Neural cell (in vitro differentiated cells): ENCODE measurements around the gene WFIKKN1. TPM values are rescaled to one million over a fixed set of nuclear protein-coding genes. Genes with fewer than 3 reads are reported as not detected.

Source experiments
- H2AFZ ChIP-seq: fragments of 200-600, 300-800 bp; sonication (generic), shearing (Covaris generic); 2 replicates; pipeline ENCODE4 v1.6.0; 2014; ENCODE audit warnings: low read depth, mild to moderate bottlenecking, antibody characterized with exemption, low read length, moderate library complexity
- H3F3A ChIP-seq: fragments of 200-600 bp; shearing (Covaris generic); 2 replicates; pipeline ENCODE4 v1.6.1; 2016; ENCODE audit warnings: mild to moderate bottlenecking, moderate library complexity, mixed read lengths, antibody characterized with exemption, low read length; ENCODE audit not compliant: insufficient read depth, poor library complexity, severe bottlenecking
- H3K27ac ChIP-seq: fragments of 200-600, 300-800 bp; sonication (generic), shearing (Covaris generic); 2 replicates; pipeline ENCODE4 v1.5.1; 2014; ENCODE audit warnings: mild to moderate bottlenecking, low read length, moderate library complexity
- H3K27me3 ChIP-seq: fragments of 300-800, 200-600 bp; sonication (generic), shearing (Covaris generic); 2 replicates; pipeline ENCODE4 v1.6.0; 2014; ENCODE audit warnings: mild to moderate bottlenecking, low read depth, low read length, moderate library complexity; ENCODE audit not compliant: insufficient read depth
- H3K36me3 ChIP-seq: fragments of 300-800, 200-600 bp; sonication (generic), shearing (Covaris generic); 2 replicates; pipeline ENCODE4 v1.5.1; 2014; ENCODE audit warnings: mild to moderate bottlenecking, antibody characterized with exemption, low read length, moderate library complexity; ENCODE audit not compliant: insufficient read depth
- H3K4me2 ChIP-seq: fragments of 300-800, 200-600 bp; sonication (generic), shearing (Covaris generic); 2 replicates; pipeline ENCODE4 v1.6.0; 2014; ENCODE audit warnings: mild to moderate bottlenecking, low read length
- H3K4me3 ChIP-seq: fragments of 300-800, 200-600 bp; sonication (generic), shearing (Covaris generic); 2 replicates; pipeline ENCODE4 v1.5.1; 2014; ENCODE audit warnings: mild to moderate bottlenecking, low read length, moderate library complexity
- H3K79me2 ChIP-seq: fragments of 200-600 bp; shearing (Covaris generic); replicated peaks from 2 replicates; pipeline ENCODE4 v1.6.0; 2014; ENCODE audit warnings: mild to moderate bottlenecking, low read length, moderate library complexity; ENCODE audit not compliant: insufficient read depth
- H3K9ac ChIP-seq: fragments of 300-800, 200-600 bp; sonication (generic), shearing (Covaris generic); 2 replicates; pipeline ENCODE4 v1.6.1; 2016; ENCODE audit warnings: mild to moderate bottlenecking, low read length, mixed read lengths
- H3K9me2 ChIP-seq: fragments of 200-600 bp; shearing (Covaris generic); 2 replicates; pipeline ENCODE4 v1.6.1; 2016; ENCODE audit warnings: mild to moderate bottlenecking, low read length, mixed read lengths; ENCODE audit not compliant: insufficient read depth
- H3K9me3 ChIP-seq: fragments of 200-600, 300-800 bp; sonication (generic), shearing (Covaris generic); 2 replicates; pipeline ENCODE4 v1.6.1; 2016; ENCODE audit warnings: mild to moderate bottlenecking, mixed run types, low read length, moderate library complexity, mixed read lengths
- H4K20me1 ChIP-seq: fragments of 200-600 bp; shearing (Covaris generic); 2 replicates; pipeline ENCODE4 v1.6.1; 2016; ENCODE audit warnings: mild to moderate bottlenecking, mixed run types; ENCODE audit not compliant: insufficient read depth
- CTCF ChIP-seq: fragments of 450-650 bp; IDR thresholded peaks from 2 replicates; pipeline ENCODE4 v1.5.1; 2014; ENCODE audit warnings: antibody characterized with exemption, mild to moderate bottlenecking, moderate library complexity; ENCODE audit not compliant: poor library complexity, severe bottlenecking
- EP300 ChIP-seq: fragments of 450-650 bp; conservative IDR thresholded peaks from 2 replicates; pipeline ENCODE4 v1.6.1; 2014; ENCODE audit warnings: antibody characterized with exemption, mild to moderate bottlenecking, moderate library complexity; ENCODE audit not compliant: poor library complexity, severe bottlenecking
- EZH2 ChIP-seq: fragments of 200-600, 300-800 bp; shearing (Covaris generic), sonication (generic); IDR thresholded peaks from 2 replicates; pipeline ENCODE4 v1.6.1; 2014; ENCODE audit warnings: antibody characterized with exemption, low read length, borderline replicate concordance, mild to moderate bottlenecking; ENCODE audit not compliant: insufficient read depth, poor library complexity, severe bottlenecking
- MXI1 ChIP-seq: fragments of 450-650 bp; conservative IDR thresholded peaks from 2 replicates; pipeline ENCODE4 v1.6.1; 2014; ENCODE audit warnings: antibody characterized with exemption, mild to moderate bottlenecking; ENCODE audit not compliant: poor library complexity, severe bottlenecking
- POLR2AphosphoS5 ChIP-seq: IDR thresholded peaks from 2 replicates; pipeline ENCODE4 v1.6.1; 2012
- RAD21 ChIP-seq: fragments of 450-650 bp; conservative IDR thresholded peaks from 2 replicates; pipeline ENCODE4 v1.6.1; 2014; ENCODE audit warnings: antibody characterized with exemption, mild to moderate bottlenecking, moderate library complexity
- REST ChIP-seq: IDR thresholded peaks from 2 replicates; pipeline ENCODE4 v1.6.1; 2012; ENCODE audit warnings: borderline replicate concordance
- SMC3 ChIP-seq: fragments of 450-650 bp; conservative IDR thresholded peaks from 2 replicates; pipeline ENCODE4 v1.6.1; 2014; ENCODE audit warnings: antibody characterized with exemption, mild to moderate bottlenecking, moderate library complexity; ENCODE audit not compliant: poor library complexity
- TAF1 ChIP-seq: IDR thresholded peaks from 2 replicates; pipeline ENCODE4 v1.6.1; 2012; ENCODE audit warnings: low read depth
- polyA plus RNA-seq: library from polyadenylated mRNA; depleted of rRNA; stranded (reverse); fragments of >200 nt; gene quantifications from 2 replicates; pipeline ENCODE4 v1.2.3, GENCODE V29; 2014

Gene WFIKKN1
- polyA plus RNA-seq, 1 donor from 2014 or later, result 0.43 TPM

GRCh38 chr16:591892-592517 is 38.8 kb upstream of the WFIKKN1 start:
- TF ChIP-seq REST (no peak), EP300 (no peak), EZH2 (no peak), CTCF (no peak), POLR2AphosphoS5 (no peak), SMC3 (no peak), MXI1 (no peak), TAF1 (no peak), RAD21 (no peak)
- no peaks in the 10 kb centered on the region for H3K36me3 ChIP-seq
- H2AFZ ChIP-seq, result no peak overlapping the region
- H3K9ac ChIP-seq, result no peak overlapping the region
- H3K27me3 ChIP-seq, result no peaks in the 10 kb centered on the region
- H4K20me1 ChIP-seq, result peaks cover 4% of the 10 kb centered on the region
- H3F3A ChIP-seq, result no peaks in the 10 kb centered on the region
- H3K9me3 ChIP-seq, result no peaks in the 10 kb centered on the region
- peaks cover 29% of the 10 kb centered on the region for H3K79me2 ChIP-seq
- H3K27ac ChIP-seq, result no peak overlapping the region
- H3K9me2 ChIP-seq, result no peaks in the 10 kb centered on the region
- H3K4me3 ChIP-seq, result peak overlapping the region; percentile 25
- no peak overlapping the region for H3K4me2 ChIP-seq

GRCh38 chr16:592518-593306 is 38.1 kb upstream of the WFIKKN1 start:
- peaks cover 4% of the 10 kb centered on the region for H4K20me1 ChIP-seq
- no peaks in the 10 kb centered on the region for H3K9me2 ChIP-seq
- peaks cover 29% of the 10 kb centered on the region for H3K79me2 ChIP-seq
- no peaks in the 10 kb centered on the region for H3K36me3 ChIP-seq
- H3K27ac ChIP-seq, result no peak overlapping the region
- no peaks in the 10 kb centered on the region for H3F3A ChIP-seq
- TF ChIP-seq EP300, result no peak
- no peak for TF ChIP-seq TAF1
- no peak for TF ChIP-seq EZH2
- TF ChIP-seq SMC3, result no peak
- no peak for TF ChIP-seq POLR2AphosphoS5
- TF ChIP-seq MXI1, result no peak
- TF ChIP-seq RAD21, result no peak
- TF ChIP-seq REST, result no peak
- TF ChIP-seq CTCF, result no peak
- H3K9me3 ChIP-seq, result no peaks in the 10 kb centered on the region
- H3K4me2 ChIP-seq, result no peak overlapping the region
- no peak overlapping the region for H3K9ac ChIP-seq
- no peak overlapping the region for H2AFZ ChIP-seq
- H3K4me3 ChIP-seq, result no peak overlapping the region
- no peaks in the 10 kb centered on the region for H3K27me3 ChIP-seq
